HepG2 (cell line): ENCODE data around the gene GCNT2. TPM values are rescaled to one million over a fixed set of nuclear protein-coding genes. Genes with fewer than 3 reads are reported as not detected.
A peak's percentile ranks its signal among the peaks of the same experiment; 100 is the strongest.

Experiments used
- CENPT ChIP-seq: sonication (generic); formaldehyde crosslinking; IDR thresholded peaks from 2 replicates; pipeline ENCODE4 v1.8.0; 2022; ENCODE audit warnings: low read depth, mild to moderate bottlenecking, moderate library complexity, missing genetic modification reagents
- CHCHD3 ChIP-seq: sonication (generic); formaldehyde crosslinking; IDR thresholded peaks from 2 replicates; pipeline ENCODE4 v1.8.0; 2022; ENCODE audit warnings: mild to moderate bottlenecking, missing genetic modification reagents, moderate library complexity
- ETV5 ChIP-seq: IDR thresholded peaks from 2 replicates; pipeline ENCODE4 v1.6.1; 2018; ENCODE audit warnings: missing biosample characterization, missing genetic modification reagents, inconsistent platforms, borderline replicate concordance
- FOXA3 ChIP-seq: IDR thresholded peaks from 2 replicates; pipeline ENCODE4 v1.6.1; 2016; ENCODE audit warnings: missing genetic modification reagents, missing compliant biosample characterization
- FOXK2 ChIP-seq: fragments of 450-650 bp; IDR thresholded peaks from 2 replicates; pipeline ENCODE4 v1.6.1; 2016
- HNRNPH1 ChIP-seq: fragments of 200-400 bp; formaldehyde crosslinking; optimal IDR thresholded peaks from 2 replicates; pipeline ENCODE3; 2017; ENCODE audit warnings: mild to moderate bottlenecking, low read depth, low read length
- KLF13 ChIP-seq: sonication (generic); formaldehyde crosslinking; IDR thresholded peaks from 2 replicates; pipeline ENCODE4 v1.4.0; 2020; ENCODE audit warnings: mild to moderate bottlenecking, missing genetic modification reagents
- NFKB2 ChIP-seq: sonication (generic); formaldehyde crosslinking; IDR thresholded peaks from 2 replicates; pipeline ENCODE4 v1.4.0; 2020; ENCODE audit warnings: missing genetic modification reagents, borderline replicate concordance
- NFYC ChIP-seq: IDR thresholded peaks from 2 replicates; pipeline ENCODE4 v1.6.1; 2016; ENCODE audit warnings: missing genetic modification reagents, missing compliant biosample characterization
- RFXAP ChIP-seq: sonication (generic); formaldehyde crosslinking; IDR thresholded peaks from 2 replicates; pipeline ENCODE4 v1.4.0; 2020; ENCODE audit warnings: missing genetic modification reagents, borderline replicate concordance
- SAP130 ChIP-seq: IDR thresholded peaks from 2 replicates; pipeline ENCODE4 v1.6.1; 2016; ENCODE audit warnings: low read depth
- TEAD2 ChIP-seq: sonication (generic); formaldehyde crosslinking; IDR thresholded peaks from 2 replicates; pipeline ENCODE4 v1.9.0; 2021; ENCODE audit warnings: missing genetic modification reagents
- ZMYM2 ChIP-seq: sonication (generic); formaldehyde crosslinking; IDR thresholded peaks from 2 replicates; pipeline ENCODE4 v1.8.0; 2022; ENCODE audit warnings: mild to moderate bottlenecking, missing genetic modification reagents
- ZNF296 ChIP-seq: sonication (generic); formaldehyde crosslinking; conservative IDR thresholded peaks from 2 replicates; pipeline ENCODE4 v1.5.0; 2020; ENCODE audit warnings: mild to moderate bottlenecking, missing genetic modification reagents
- ZNF549 ChIP-seq: sonication (generic); formaldehyde crosslinking; IDR thresholded peaks from 2 replicates; pipeline ENCODE4 v1.5.0; 2020; ENCODE audit warnings: missing genetic modification reagents
- ZNF577 ChIP-seq: sonication (generic); formaldehyde crosslinking; IDR thresholded peaks from 2 replicates; pipeline ENCODE4 v1.4.0; 2020; ENCODE audit warnings: mild to moderate bottlenecking, low read depth, missing genetic modification reagents, borderline replicate concordance
- ZNF7 ChIP-seq: IDR thresholded peaks from 2 replicates; pipeline ENCODE4 v1.6.1; 2016; ENCODE audit warnings: missing biosample characterization, missing genetic modification reagents
- ZNF781 ChIP-seq: sonication (generic); formaldehyde crosslinking; IDR thresholded peaks from 2 replicates; pipeline ENCODE4 v1.5.1; 2020; ENCODE audit warnings: borderline replicate concordance, mild to moderate bottlenecking, missing genetic modification reagents; ENCODE audit errors: not compliant biosample characterization
- ZNF839 ChIP-seq: sonication (generic); formaldehyde crosslinking; IDR thresholded peaks from 2 replicates; pipeline ENCODE4 v1.4.0; 2020; ENCODE audit warnings: missing genetic modification reagents, mild to moderate bottlenecking, borderline replicate concordance
- polyA plus RNA-seq, 8 experiments: library from polyadenylated mRNA; depleted of rRNA in 3 of 8; stranded (reverse) in 7 of 8; unstranded in 1 of 8; fragments of >200 nt; fragmentation: Illumina TruSeq in 4 of 8; extraction: Trizol in 4 of 8; gene quantifications; 2 replicates each; pipeline versions ENCODE4 v1.2.1 to v1.2.3, GENCODE V29; 2011 to 2016; ENCODE audit warnings: low read depth in 4 of 8, missing spikeins in 1 of 8, mixed read lengths in 1 of 8; ENCODE audit not compliant: insufficient read depth in 1 of 8
- total RNA-seq, 5 experiments: library from RNA; depleted of rRNA; stranded (reverse); fragments of >200 nt; fragmentation: Illumina TruSeq; extraction: Trizol; gene quantifications; 2 replicates each; pipeline ENCODE4 v1.2.3, GENCODE V29; 2016; ENCODE audit warnings: low read depth in 1 of 5
- TF ChIP-seq, protein P1 (sequence below): sonication (generic); formaldehyde crosslinking; IDR thresholded peaks from 2 replicates; pipeline ENCODE4 v1.8.1; 2023; ENCODE audit warnings: mild to moderate bottlenecking, moderate library complexity, missing genetic modification reagents
- TF ChIP-seq, protein P2 (sequence below): IDR thresholded peaks from 2 replicates; pipeline ENCODE4 v1.6.1; 2016; ENCODE audit warnings: missing biosample characterization, missing genetic modification reagents, low read depth
- TF ChIP-seq, protein P3 (sequence below): sonication (generic); formaldehyde crosslinking; IDR thresholded peaks from 2 replicates; pipeline ENCODE4 v1.9.0; 2022; ENCODE audit warnings: low read depth, missing genetic modification reagents
- TF ChIP-seq, protein P4 (sequence below): sonication (generic); formaldehyde crosslinking; IDR thresholded peaks from 2 replicates; pipeline ENCODE4 v1.5.1; 2020; ENCODE audit warnings: mild to moderate bottlenecking, moderate library complexity, missing genetic modification reagents
- TF ChIP-seq, protein P5 (sequence below): sonication (generic); formaldehyde crosslinking; IDR thresholded peaks from 2 replicates; pipeline ENCODE4 v1.4.0; 2020; ENCODE audit warnings: mild to moderate bottlenecking, low read depth, missing genetic modification reagents

GCNT2 gene
- total and polyA plus RNA-seq, 2 of the 13 experiments (the other 11 are each of a cell fraction or from before 2014, with no cell fraction given): 11.8 to 31.9 TPM

DNA sequence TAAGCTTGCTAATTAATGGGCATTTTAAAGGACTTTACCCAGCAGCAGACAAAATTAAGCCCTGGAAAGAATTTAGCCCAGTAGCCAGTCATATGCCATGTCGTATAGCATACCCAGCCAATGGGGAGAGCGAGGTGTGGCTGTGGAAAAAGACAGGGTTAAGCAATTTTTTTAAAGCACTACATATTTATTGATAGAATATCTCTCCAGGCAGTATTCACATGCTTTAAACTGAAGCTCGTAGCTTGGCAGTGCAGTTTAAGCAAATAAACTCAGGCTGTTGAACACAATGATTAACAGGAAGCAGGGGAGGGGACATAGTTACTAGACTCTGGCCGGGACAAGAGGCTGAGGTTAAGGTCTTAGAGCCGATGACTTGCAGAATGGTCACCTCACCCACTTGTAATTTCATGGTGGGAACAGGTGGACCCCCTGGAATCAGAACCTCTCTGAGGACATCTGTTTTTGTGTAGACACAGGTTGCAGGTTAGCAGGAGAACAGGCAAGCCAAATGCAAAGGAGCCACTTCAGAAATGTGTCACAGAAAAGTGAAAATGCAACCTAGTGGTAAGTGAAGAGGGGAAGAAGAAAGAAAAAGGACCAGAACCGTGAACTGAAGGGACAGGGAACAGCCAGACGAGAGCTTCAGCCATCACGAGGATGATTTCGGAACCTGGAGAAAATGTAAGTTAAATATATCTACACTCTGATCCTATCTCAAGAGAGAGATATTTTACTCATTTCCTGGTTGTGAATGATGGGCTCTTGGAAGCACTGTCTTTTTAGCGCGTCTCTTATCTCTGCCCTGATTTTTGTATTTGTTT is 7.2 kb downstream of the GCNT2 start (continued):
- TF ChIP-seq NFYC (CRISPR knock-in tag) (peak; percentile 69), KLF13 (CRISPR knock-in tag) (no peak), ZMYM2 (CRISPR knock-in tag) (peak; percentile 59; the same call in 1 of the 2 replicates), SAP130 (peak; percentile 95), ZNF7 (CRISPR knock-in tag) (no peak), CHCHD3 (CRISPR knock-in tag) (no peak), NFKB2 (no peak), ZNF577 (CRISPR knock-in tag) (no peak), TEAD2 (CRISPR knock-in tag) (no peak), ZNF839 (CRISPR knock-in tag) (no peak), ZNF296 (CRISPR knock-in tag) (no peak), RFXAP (CRISPR knock-in tag) (peak; percentile 71; the same call in 1 of the 2 replicates), ZNF781 (CRISPR knock-in tag) (no peak), FOXA3 (CRISPR knock-in tag) (peak; percentile 70), FOXK2 (no peak), ZNF549 (CRISPR knock-in tag) (no peak), CENPT (CRISPR knock-in tag) (no peak), ETV5 (CRISPR knock-in tag) (peak; percentile 69), HNRNPH1 (no peak)
- TF ChIP-seq, protein P1, sequence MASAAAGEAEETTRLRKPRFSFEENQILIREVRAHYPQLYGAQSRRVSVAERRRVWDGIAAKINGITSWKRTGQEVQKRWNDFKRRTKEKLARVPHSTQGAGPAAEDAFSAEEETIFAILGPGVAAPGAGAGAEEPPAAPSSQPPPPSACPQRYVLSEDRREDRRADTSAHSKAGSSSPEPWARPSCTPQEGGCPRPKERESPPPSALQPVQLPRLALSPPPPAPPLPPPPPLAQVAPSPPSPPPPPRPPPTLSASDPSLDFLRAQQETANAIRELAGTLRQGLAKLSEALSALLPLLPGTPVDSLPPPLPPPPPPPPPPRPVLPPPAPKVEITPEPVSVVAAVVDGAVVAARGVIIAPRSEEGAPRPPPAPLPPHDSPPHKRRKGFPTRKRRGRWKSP (CRISPR knock-in tag): peak; percentile 73
- TF ChIP-seq, protein P2, sequence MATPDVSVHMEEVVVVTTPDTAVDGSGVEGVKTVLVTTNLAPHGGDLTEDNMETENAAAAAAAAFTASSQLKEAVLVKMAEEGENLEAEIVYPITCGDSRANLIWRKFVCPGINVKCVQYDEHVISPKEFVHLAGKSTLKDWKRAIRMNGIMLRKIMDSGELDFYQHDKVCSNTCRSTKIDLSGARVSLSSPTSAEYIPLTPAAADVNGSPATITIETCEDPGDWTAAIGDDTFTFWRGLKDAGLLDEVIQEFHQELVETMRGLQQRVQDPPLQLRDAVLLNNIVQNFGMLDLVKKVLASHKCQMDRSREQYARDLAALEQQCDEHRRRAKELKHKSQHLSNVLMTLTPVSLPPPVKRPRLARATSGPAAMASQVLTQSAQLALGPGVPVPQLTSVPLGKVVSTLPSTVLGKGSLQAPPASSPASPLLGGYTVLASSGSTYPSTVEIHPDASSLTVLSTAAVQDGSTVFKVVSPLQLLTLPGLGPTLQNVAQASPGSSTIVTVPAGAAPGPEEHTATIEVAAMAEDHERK (CRISPR knock-in tag): no peak
- TF ChIP-seq, protein P3, sequence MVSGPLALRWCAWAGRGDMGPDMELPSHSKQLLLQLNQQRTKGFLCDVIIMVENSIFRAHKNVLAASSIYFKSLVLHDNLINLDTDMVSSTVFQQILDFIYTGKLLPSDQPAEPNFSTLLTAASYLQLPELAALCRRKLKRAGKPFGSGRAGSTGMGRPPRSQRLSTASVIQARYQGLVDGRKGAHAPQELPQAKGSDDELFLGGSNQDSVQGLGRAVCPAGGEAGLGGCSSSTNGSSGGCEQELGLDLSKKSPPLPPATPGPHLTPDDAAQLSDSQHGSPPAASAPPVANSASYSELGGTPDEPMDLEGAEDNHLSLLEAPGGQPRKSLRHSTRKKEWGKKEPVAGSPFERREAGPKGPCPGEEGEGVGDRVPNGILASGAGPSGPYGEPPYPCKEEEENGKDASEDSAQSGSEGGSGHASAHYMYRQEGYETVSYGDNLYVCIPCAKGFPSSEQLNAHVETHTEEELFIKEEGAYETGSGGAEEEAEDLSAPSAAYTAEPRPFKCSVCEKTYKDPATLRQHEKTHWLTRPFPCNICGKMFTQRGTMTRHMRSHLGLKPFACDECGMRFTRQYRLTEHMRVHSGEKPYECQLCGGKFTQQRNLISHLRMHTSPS: no peak
- TF ChIP-seq, protein P4, sequence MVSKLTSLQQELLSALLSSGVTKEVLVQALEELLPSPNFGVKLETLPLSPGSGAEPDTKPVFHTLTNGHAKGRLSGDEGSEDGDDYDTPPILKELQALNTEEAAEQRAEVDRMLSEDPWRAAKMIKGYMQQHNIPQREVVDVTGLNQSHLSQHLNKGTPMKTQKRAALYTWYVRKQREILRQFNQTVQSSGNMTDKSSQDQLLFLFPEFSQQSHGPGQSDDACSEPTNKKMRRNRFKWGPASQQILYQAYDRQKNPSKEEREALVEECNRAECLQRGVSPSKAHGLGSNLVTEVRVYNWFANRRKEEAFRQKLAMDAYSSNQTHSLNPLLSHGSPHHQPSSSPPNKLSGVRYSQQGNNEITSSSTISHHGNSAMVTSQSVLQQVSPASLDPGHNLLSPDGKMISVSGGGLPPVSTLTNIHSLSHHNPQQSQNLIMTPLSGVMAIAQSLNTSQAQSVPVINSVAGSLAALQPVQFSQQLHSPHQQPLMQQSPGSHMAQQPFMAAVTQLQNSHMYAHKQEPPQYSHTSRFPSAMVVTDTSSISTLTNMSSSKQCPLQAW (CRISPR knock-in tag): 0 out of 2 replicates have a peak, but pooled peaks have one; percentile 47
- TF ChIP-seq, protein P5, sequence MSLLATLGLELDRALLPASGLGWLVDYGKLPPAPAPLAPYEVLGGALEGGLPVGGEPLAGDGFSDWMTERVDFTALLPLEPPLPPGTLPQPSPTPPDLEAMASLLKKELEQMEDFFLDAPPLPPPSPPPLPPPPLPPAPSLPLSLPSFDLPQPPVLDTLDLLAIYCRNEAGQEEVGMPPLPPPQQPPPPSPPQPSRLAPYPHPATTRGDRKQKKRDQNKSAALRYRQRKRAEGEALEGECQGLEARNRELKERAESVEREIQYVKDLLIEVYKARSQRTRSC (CRISPR knock-in tag): no peak
